Measurements from ENCODE around the gene NUDT16L1. TPM values are rescaled to one million over a fixed set of nuclear protein-coding genes. Genes with fewer than 3 reads are reported as not detected.

The NUDT16L1 gene
- total and polyA plus RNA-seq, 2 of the 13 experiments (the other 11 are each of a cell fraction or from before 2014, with no cell fraction given) = 28.0 to 40.5 TPM

GRCh38 chr16:4663777-4664465, 29.4 kb upstream of the NUDT16L1 start (continued):
- TF ChIP-seq MAZ (IDR thresholded peaks at IDR 0.05; ENCODE audit: borderline replicate concordance, low read depth, low read length) = peak; percentile 41; the same call in 1 of the 2 replicates
- peak; percentile 74 for TF ChIP-seq MAZ (CRISPR knock-in tag; IDR thresholded peaks at IDR 0.05; ENCODE audit: low read depth)
- peak; percentile 97 for TF ChIP-seq KDM5B (CRISPR knock-in tag; IDR thresholded peaks at IDR 0.05; ENCODE audit: borderline replicate concordance)
- 0 out of 2 replicates have a peak, but pooled peaks have one; percentile 27 for TF ChIP-seq SP5 (CRISPR knock-in tag; IDR thresholded peaks at IDR 0.05; ENCODE audit: borderline replicate concordance, low read depth)
- TF ChIP-seq ZNF468 (CRISPR knock-in tag; IDR thresholded peaks at IDR 0.05) = no peak; the same call in 1 of the 2 replicates
- TF ChIP-seq ZNF850 (CRISPR knock-in tag; conservative IDR thresholded peaks at IDR 0.05) = no peak
- TF ChIP-seq STAG1 (CRISPR knock-in tag; IDR thresholded peaks at IDR 0.05) = 0 out of 2 replicates have a peak, but pooled peaks have one; percentile 4
- peak; percentile 89 for TF ChIP-seq ZFP37 (CRISPR knock-in tag; IDR thresholded peaks at IDR 0.05; ENCODE audit: borderline replicate concordance)
- TF ChIP-seq ZNF207 (IDR thresholded peaks at IDR 0.05; ENCODE audit: borderline replicate concordance) = no peak
- peak; percentile 88 for TF ChIP-seq AHDC1 (CRISPR knock-in tag; IDR thresholded peaks at IDR 0.05; ENCODE audit: borderline replicate concordance)
- TF ChIP-seq DPF2 (CRISPR knock-in tag; IDR thresholded peaks at IDR 0.05; ENCODE audit: borderline replicate concordance, low read depth) = peak; percentile 88
- peak; percentile 87 for TF ChIP-seq TFE3 (CRISPR knock-in tag; IDR thresholded peaks at IDR 0.05)
- peak; percentile 83 for TF ChIP-seq CBX1 (IDR thresholded peaks at IDR 0.05; ENCODE audit: low read depth)
- no peak for TF ChIP-seq ZNF615 (CRISPR knock-in tag; IDR thresholded peaks at IDR 0.05; ENCODE audit: borderline replicate concordance)
- peak; percentile 46; the same call in 1 of the 2 replicates for TF ChIP-seq ZNF263 (CRISPR knock-in tag; IDR thresholded peaks at IDR 0.05)
- 0 out of 2 replicates have a peak, but pooled peaks have one; percentile 72 for TF ChIP-seq SMAD3 (CRISPR knock-in tag; IDR thresholded peaks at IDR 0.05)
- peak; percentile 37; the same call in 1 of the 2 replicates for TF ChIP-seq ZNF556 (CRISPR knock-in tag; IDR thresholded peaks at IDR 0.05; ENCODE audit: borderline replicate concordance)
- peak; percentile 99 for TF ChIP-seq MAX (IDR thresholded peaks at IDR 0.05)
- TF ChIP-seq GZF1 (CRISPR knock-in tag; IDR thresholded peaks at IDR 0.05) = peak; percentile 62; the same call in 1 of the 2 replicates
- peak; percentile 88 for TF ChIP-seq ZGPAT (CRISPR knock-in tag; IDR thresholded peaks at IDR 0.05)
- TF ChIP-seq ZNF224 (CRISPR knock-in tag; IDR thresholded peaks at IDR 0.05) = peak; percentile 69; the same call in 1 of the 2 replicates
- no peak for TF ChIP-seq POLR2AphosphoS2 (IDR thresholded peaks at IDR 0.05; ENCODE audit: low read depth, low read length)

Data from HepG2 (cell line).